ENCODE measurements around the gene MGAT1.
"Not testable (repeated sequence)": the region's sequence is repeated elsewhere in the genome, so short reads cannot be mapped to it uniquely, and the experiment has no call there.

MGAT1 gene

DNA sequence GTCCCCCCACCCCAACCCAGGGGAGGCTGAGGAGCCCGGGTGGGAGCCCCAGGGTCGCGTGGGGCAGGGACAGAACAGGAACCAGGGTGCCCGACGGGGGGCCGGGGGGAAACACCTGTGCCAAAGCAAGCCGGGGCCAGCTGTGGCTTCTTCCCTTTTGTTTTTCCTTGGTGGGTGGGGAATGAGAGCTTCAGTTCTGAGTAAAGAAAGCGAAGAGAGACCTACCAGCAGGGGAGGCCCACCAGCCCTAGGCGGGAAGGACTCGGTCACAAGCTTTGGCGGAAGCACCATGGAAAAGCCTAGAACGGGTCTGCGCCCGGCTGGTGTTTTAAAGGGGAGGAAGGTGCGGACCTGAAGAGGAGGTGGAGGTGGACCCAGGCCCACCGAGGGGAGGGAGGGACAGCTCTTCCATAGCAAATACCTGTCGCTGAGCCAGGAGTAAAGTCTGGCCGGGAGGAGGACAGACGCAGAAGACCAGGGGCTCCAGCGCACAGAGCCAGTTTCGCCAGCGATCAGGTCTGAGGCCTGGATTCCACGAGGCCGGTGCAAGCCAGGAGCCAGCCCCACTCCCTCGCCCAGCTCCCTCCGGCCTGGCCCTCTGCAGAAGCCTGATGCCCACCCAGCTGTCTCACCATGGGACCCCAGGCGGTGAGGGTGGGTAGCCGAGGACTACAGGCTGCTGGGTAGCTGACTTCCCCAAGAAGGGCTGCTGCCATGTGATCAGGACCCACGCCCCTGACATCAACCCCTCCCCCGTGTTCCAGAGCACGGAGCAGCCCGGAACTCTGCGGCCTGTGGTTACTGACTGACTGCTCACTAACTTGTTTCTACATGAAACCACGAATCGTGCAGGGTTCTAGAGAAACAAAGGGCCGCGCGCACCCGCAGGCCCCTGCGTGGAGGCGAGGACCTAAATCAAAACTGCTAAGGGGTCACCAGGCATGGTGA lies 849 bp upstream of the MGAT1 start:
- peak; percentile 95 to 97 for DNase-seq

GRCh38 chr5:180801596-180802324 lies 846 bp downstream of the MGAT1 start:
- DNase-seq, result peak in 1 of 2 donors; percentile 28

DNA sequence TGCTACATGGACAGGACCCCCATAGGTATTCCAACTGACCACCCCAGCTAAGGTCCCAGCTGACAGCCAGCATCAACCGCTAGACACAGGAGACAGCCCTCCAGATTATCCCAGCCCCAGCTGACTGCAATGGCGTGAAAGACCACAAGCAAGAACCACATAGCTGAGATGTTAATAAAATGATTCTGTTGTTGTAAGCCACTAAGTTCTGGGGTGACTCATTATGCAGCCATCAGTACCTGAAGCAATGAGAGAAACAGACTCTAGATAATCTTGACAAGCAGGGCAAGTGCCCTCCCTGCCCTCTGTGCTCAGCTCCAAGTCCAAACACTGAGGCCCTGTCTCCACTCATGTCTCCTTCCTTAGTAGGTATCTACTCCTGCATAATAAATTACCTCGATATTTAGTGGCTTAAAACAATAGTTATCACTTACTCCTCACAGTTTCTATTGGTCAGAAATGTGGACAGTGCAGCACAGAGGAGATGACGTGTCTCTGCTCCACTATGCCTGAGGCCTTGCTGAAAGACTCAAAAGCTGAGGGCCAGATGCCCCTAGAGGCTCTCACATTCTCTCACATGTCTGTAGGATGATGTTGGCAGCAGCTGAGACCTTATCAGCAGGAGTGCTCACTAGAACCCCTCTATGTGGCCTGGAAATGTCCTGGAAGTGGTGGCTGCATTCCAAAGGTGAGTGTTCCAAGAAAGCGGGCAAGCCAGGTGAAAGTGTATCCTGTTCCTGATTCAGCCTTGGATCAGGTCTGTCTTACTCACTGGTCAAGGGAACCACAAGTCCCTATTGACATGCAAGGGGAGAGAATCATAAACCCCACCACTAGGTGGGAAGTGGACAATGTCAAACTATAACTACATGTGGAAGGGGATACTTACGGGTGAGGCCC lies 2.5 kb downstream of the MGAT1 start:
- DNase-seq, result no peak

GRCh38 chr5:180799194-180799593 lies 3.4 kb downstream of the MGAT1 start:
- DNase-seq, result peak in 1 of 2 donors; percentile 1

DNA sequence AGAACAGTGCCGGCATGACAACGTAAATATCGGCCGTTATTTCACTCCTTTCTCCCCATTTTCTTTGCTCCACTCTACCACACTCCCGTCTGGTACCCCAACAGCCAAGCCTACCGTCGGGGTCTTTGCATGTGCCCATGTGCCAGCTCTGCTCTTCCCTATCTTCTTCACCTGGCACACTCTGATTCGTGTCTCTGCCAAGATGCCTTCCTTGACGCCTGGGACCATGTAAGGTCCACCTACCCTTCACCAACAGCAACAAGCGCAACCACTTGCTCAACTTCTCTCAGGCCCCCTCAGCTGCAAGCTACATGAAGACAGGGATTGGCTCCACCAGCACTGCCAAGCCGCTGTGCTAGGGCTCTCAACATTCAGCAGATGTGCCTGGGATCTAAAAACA lies 4.4 kb downstream of the MGAT1 start:
- no peak for DNase-seq

GRCh38 chr5:180797256-180798192 lies 5.1 kb downstream of the MGAT1 start:
- no peak for DNase-seq

- DNase-seq, result no peak
These were observed 6.8 kb downstream of the MGAT1 start for GRCh38 chr5:180795771-180796313.

GRCh38 chr5:180792965-180793287 lies 9.7 kb downstream of the MGAT1 start:
- DNase-seq, result no peak

DNA sequence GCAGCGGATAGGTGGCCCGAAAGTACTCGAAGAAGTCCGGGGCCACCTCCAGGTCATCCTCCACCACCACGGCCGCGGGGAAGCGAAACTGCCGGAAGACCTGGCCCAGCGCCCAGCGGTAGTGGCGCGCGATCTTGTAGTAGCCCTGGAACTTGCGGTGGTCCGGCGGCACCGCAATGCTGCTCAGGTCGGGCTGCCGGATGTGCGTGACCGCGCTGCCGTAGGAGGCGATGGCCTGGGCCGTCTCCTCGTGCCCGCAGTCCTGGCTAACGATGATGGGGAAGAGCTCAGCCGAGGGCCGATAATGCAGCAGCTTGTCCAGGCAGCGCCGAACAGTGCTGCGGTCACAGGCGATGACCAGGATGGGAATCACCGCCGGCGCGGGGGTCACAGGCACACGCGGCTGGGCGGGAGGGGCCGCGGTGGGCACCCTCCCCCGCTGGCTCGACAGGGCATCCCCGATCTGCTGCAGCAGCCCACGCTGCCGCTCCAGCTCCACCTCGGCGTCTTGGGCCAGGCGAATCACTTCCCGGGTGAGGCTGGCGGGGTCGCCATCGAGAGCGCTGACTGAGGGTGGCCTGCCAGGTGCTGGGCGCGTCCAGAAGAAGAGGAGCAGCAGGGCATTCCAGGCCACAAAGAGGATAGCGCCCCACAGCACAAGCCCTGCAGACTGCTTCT lies 10.2 kb downstream of the MGAT1 start:
- DNase-seq, result no peak

GRCh38 chr5:180791611-180792213 lies 10.9 kb downstream of the MGAT1 start:
- no peak for DNase-seq

DNA sequence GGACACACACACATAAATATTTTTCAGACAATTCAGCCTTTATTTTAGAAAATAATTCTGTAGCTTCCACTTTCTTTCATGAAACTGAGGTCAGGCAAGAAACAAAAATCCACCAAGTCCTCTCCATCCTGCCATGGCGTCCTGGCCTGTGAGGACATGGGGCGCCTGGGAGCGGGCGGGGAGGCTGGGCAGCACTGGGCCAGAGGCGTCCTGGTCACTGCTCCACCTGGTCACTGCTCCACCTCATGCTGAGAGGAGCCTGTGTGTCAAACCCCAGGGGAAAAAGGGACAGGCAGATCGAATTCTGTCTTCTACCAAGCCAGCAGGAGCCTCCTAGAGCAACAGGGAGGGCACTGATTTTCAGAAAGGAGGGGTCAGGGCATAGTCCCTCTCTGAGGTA lies 12.1 kb downstream of the MGAT1 start:
- DNase-seq, result no peak

DNA sequence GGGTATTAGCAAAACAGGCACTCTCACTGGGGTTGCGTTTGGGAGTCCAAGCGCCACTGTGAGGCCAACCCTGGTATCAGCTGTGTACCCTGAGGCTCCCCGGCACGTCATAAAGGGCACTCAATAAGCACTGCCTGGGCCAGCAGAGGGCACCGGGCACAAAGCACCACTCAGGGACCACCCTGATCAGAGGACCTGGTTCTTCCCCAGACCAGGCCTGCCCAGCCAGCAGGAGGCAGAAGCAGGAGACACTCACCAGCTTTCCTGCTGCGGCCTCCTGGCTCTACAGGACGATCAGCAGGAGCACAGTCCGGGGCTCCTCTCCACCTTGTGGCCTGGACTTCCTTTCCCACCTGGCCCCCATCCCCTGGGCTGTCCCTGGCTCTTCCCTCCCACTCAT lies 12.6 kb downstream of the MGAT1 start:
- no peak for DNase-seq

- not testable (repeated sequence) for DNase-seq
These were observed 13.8 kb downstream of the MGAT1 start for GRCh38 chr5:180788651-180789410.

DNA sequence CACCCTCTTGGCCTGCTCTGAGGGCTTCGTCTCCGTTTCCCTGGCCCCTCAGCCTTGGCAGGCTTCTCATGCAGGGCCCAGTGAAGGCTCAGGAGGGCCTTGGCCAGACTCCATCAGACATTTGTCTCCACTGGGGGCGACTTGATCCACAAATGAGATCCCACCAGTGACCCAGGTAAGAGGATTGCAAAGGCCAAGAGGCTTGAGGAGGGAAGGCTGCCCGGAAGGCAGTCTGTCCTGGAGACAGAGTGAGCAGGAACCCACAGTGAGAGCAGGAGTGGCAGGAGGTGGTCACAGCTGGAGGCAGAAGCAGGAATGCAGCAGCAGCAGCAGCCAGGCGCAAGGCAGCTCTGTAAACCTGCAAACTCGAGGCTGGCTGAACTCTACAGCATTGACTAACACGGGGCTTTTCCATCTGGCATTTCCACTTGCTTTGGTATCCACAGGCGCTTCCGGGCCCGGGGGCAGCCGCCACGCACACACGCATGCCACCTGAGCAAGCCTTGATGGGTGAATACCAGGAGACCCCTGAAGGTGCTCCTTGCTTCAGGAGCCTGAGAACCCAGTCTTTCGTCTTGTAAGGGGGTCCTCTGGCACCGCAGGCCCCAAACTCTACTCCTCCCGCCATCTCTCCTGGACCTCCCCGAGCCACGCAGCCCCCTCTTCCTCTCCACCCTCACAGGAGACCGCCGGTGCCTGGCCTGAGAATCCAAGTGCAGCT lies 14.7 kb downstream of the MGAT1 start:
- no peak for DNase-seq

GRCh38 chr5:180786531-180787398 lies 15.8 kb downstream of the MGAT1 start:
- DNase-seq, result no peak

DNA sequence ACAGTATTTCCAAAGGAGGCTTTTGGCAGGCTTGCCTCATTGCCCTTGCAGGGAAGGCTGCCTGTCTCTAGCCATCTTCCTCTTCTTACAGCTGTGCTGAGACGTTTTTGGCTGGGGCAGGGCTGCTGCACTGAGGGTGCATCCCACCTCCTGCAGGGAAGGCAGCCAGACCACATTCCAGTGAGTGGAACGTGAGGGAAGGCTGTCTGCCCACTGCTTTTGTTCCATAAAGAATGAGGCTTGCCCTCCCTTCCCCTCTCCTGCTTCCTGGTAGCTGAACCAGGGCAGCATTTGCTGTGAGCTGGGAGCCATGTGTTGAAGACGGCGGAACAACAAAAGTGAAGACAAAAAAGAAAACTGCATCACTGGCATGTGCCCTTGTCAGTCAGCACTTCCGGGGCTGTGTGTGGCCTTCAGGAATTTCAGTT lies 16.8 kb downstream of the MGAT1 start:
- DNase-seq, result peak in 1 of 2 donors; percentile 38

- DNase-seq, result no peak
These were observed 17.4 kb downstream of the MGAT1 start for GRCh38 chr5:180785121-180785781.

Data from inflammatory macrophage (primary cell).